Middle frontal gyrus (tissue), 1 donor: Measurements from ENCODE around the gene CALY.

Experiments used
- DNase-seq: peaks from one replicate; pipeline ENCODE4 v3.0.0-alpha.2; 2015; ENCODE audit warnings: low spot score; ENCODE audit errors: extremely low spot score

CALY gene

GRCh38 chr10:133351408-133352318 lies 15.0 kb upstream of the CALY start:
- no peak for DNase-seq

- no peak for DNase-seq
Observed at GRCh38 chr10:133350950-133351329, 14.2 kb upstream of the CALY start.

GRCh38 chr10:133350283-133350949 lies 13.7 kb upstream of the CALY start:
- no peak for DNase-seq

GRCh38 chr10:133349577-133350011 lies 12.9 kb upstream of the CALY start:
- no peak for DNase-seq

- DNase-seq = no peak
Observed at GRCh38 chr10:133349160-133349568, 12.5 kb upstream of the CALY start.

GRCh38 chr10:133347710-133348517 lies 11.2 kb upstream of the CALY start:
- no peak for DNase-seq

GRCh38 chr10:133346413-133346812 lies 9.7 kb upstream of the CALY start:
- DNase-seq = no peak

GRCh38 chr10:133344236-133344635 lies 7.5 kb upstream of the CALY start:
- DNase-seq = no peak

- no peak for DNase-seq
Observed at GRCh38 chr10:133343558-133343957, 6.9 kb upstream of the CALY start.

- no peak for DNase-seq
Observed at GRCh38 chr10:133342942-133343341, 6.2 kb upstream of the CALY start.

GRCh38 chr10:133341983-133342382 lies 5.3 kb upstream of the CALY start:
- DNase-seq = no peak

- DNase-seq = no peak
Observed at GRCh38 chr10:133339708-133340380, 3.1 kb upstream of the CALY start.

- no peak for DNase-seq
Observed at GRCh38 chr10:133338080-133339071, 1.7 kb upstream of the CALY start.

GRCh38 chr10:133337370-133337725 lies 652 bp upstream of the CALY start:
- DNase-seq = no peak

- no peak for DNase-seq
Observed at GRCh38 chr10:133336118-133336576, 549 bp downstream of the CALY start.

GRCh38 chr10:133335246-133336117 lies 1.2 kb downstream of the CALY start:
- peak; percentile 39 for DNase-seq

- DNase-seq = no peak
Observed at GRCh38 chr10:133334503-133335245, 2.0 kb downstream of the CALY start.
